HTR-8/SVneo (cell line): ENCODE measurements around the gene IMMP2L.
"Not testable (repeated sequence)": the region's sequence is repeated elsewhere in the genome, so short reads cannot be mapped to it uniquely, and the experiment has no call there.

Experiments
- DNase-seq: peaks from one replicate; pipeline ENCODE4 v3.0.0; 2011; ENCODE audit warnings: low spot score, mixed read lengths; ENCODE audit not compliant: insufficient read length
- FAIRE-seq: peaks from 2 replicates; lab custom pipeline; 2011; peaks lifted over from hg19 to GRCh38; lab: Jason Lieb, UNC

Gene IMMP2L

GRCh38 chr7:111364413-111364812 is 197.9 kb downstream of the IMMP2L start:
- DNase-seq (no peak), FAIRE-seq (no peak)

- no peak for FAIRE-seq
- no peak for DNase-seq
Observed at GRCh38 chr7:111363099-111363498, 199.2 kb downstream of the IMMP2L start.

- FAIRE-seq: no peak
- DNase-seq: no peak
Observed at GRCh38 chr7:111362506-111363054, 199.7 kb downstream of the IMMP2L start.

- no peak for DNase-seq
- FAIRE-seq: no peak
Observed at GRCh38 chr7:111358915-111359314, 203.4 kb downstream of the IMMP2L start.

- FAIRE-seq (no peak), DNase-seq (peak; percentile 4)
Observed at GRCh38 chr7:111357691-111358090, 204.6 kb downstream of the IMMP2L start.

- no peak for DNase-seq
- FAIRE-seq: no peak
Observed at GRCh38 chr7:111356941-111357340, 205.4 kb downstream of the IMMP2L start.

- FAIRE-seq: no peak
- no peak for DNase-seq
Observed at GRCh38 chr7:111352319-111352718, 210.0 kb downstream of the IMMP2L start.

GRCh38 chr7:111346219-111346618 is 216.1 kb downstream of the IMMP2L start:
- FAIRE-seq (no peak), DNase-seq (no peak)

GRCh38 chr7:111343017-111343416 is 219.3 kb downstream of the IMMP2L start:
- no peak for DNase-seq
- no peak for FAIRE-seq

GRCh38 chr7:111339006-111339405 is 223.3 kb downstream of the IMMP2L start:
- FAIRE-seq (no peak), DNase-seq (no peak)

- DNase-seq (no peak), FAIRE-seq (no peak)
Observed at GRCh38 chr7:111333010-111333409, 229.3 kb downstream of the IMMP2L start.

GRCh38 chr7:111330235-111330523 is 232.1 kb downstream of the IMMP2L start:
- DNase-seq: no peak
- FAIRE-seq: no peak

GRCh38 chr7:111329367-111330234 is 232.7 kb downstream of the IMMP2L start:
- no peak for DNase-seq
- FAIRE-seq: no peak

- no peak for FAIRE-seq
- DNase-seq: no peak
Observed at GRCh38 chr7:111328487-111328886, 233.8 kb downstream of the IMMP2L start.

GRCh38 chr7:111324776-111325175 is 237.5 kb downstream of the IMMP2L start:
- DNase-seq (no peak), FAIRE-seq (no peak)

GRCh38 chr7:111324228-111324627 is 238.1 kb downstream of the IMMP2L start:
- no peak for DNase-seq
- no peak for FAIRE-seq

- DNase-seq, FAIRE-seq: not testable (repeated sequence)
Observed at GRCh38 chr7:111323670-111324069, 238.6 kb downstream of the IMMP2L start.

- DNase-seq: no peak
- no peak for FAIRE-seq
Observed at GRCh38 chr7:111320133-111320532, 242.2 kb downstream of the IMMP2L start.

GRCh38 chr7:111312966-111313365 is 249.3 kb downstream of the IMMP2L start:
- FAIRE-seq (no peak), DNase-seq (no peak)

GRCh38 chr7:111308691-111309090 is 253.6 kb downstream of the IMMP2L start:
- no peak for FAIRE-seq
- no peak for DNase-seq

- DNase-seq: no peak
- no peak for FAIRE-seq
Observed at GRCh38 chr7:111301891-111302290, 260.4 kb downstream of the IMMP2L start.

GRCh38 chr7:111294494-111294893 is 267.8 kb downstream of the IMMP2L start:
- FAIRE-seq (no peak), DNase-seq (no peak)
